GM12878 (cell line): ENCODE measurements around the gene YARS1. TPM values are rescaled to one million over a fixed set of nuclear protein-coding genes. Genes with fewer than 3 reads are reported as not detected.

Experiments
- ASH2L ChIP-seq: fragments of 300-600, 200-600 bp; sonication (generic); IDR thresholded peaks from 2 replicates; pipeline ENCODE4 v1.6.1; 2017; ENCODE audit warnings: low read depth, mild to moderate bottlenecking, borderline replicate concordance
- BMI1 ChIP-seq: fragments of 450-650 bp; IDR thresholded peaks from 2 replicates; pipeline ENCODE4 v1.6.1; 2016; ENCODE audit warnings: mild to moderate bottlenecking, moderate library complexity, borderline replicate concordance
- CBFB ChIP-seq: IDR thresholded peaks from 2 replicates; pipeline ENCODE4 v1.6.1; 2016; ENCODE audit warnings: antibody characterized with exemption, low read depth
- CBX5 ChIP-seq: sonication (generic); IDR thresholded peaks from 2 replicates; pipeline ENCODE4 v1.6.1; 2016; ENCODE audit warnings: low read depth, moderate library complexity, mild to moderate bottlenecking, inconsistent platforms
- CREM ChIP-seq: IDR thresholded peaks from 2 replicates; pipeline ENCODE4 v1.6.1; 2014; ENCODE audit warnings: antibody characterized with exemption, low read depth
- DPF2 ChIP-seq: fragments of 450-650 bp; IDR thresholded peaks from 2 replicates; pipeline ENCODE4 v1.6.1; 2017; ENCODE audit warnings: mild to moderate bottlenecking
- E2F8 ChIP-seq: fragments of 450-650 bp; IDR thresholded peaks from 2 replicates; pipeline ENCODE4 v1.6.1; 2018; ENCODE audit warnings: mild to moderate bottlenecking, low read depth, moderate library complexity; ENCODE audit not compliant: partially characterized antibody
- GATAD2B ChIP-seq: fragments of 450-650 bp; conservative IDR thresholded peaks from 2 replicates; pipeline ENCODE4 v1.6.1; 2017; ENCODE audit warnings: low read depth, mild to moderate bottlenecking, moderate library complexity
- IKZF1 ChIP-seq: fragments of 450-650 bp; conservative IDR thresholded peaks from 2 replicates; pipeline ENCODE4 v1.6.1; 2017; ENCODE audit warnings: antibody characterized with exemption, mild to moderate bottlenecking
- IRF4 ChIP-seq: IDR thresholded peaks from 2 replicates; pipeline ENCODE4 v1.6.1; 2011; ENCODE audit warnings: low read depth, low read length
- JUNB ChIP-seq: IDR thresholded peaks from 2 replicates; pipeline ENCODE4 v1.6.1; 2016; ENCODE audit warnings: antibody characterized with exemption, mild to moderate bottlenecking
- NFIC ChIP-seq: IDR thresholded peaks from 2 replicates; pipeline ENCODE4 v1.6.1; 2012; ENCODE audit warnings: low read depth, mild to moderate bottlenecking, inconsistent platforms, low read length, moderate library complexity
- PAX5 ChIP-seq: IDR thresholded peaks from 2 replicates; pipeline ENCODE4 v1.6.1; 2011; ENCODE audit warnings: low read depth, low read length, borderline replicate concordance
- PKNOX1 ChIP-seq: fragments of 450-650 bp; IDR thresholded peaks from 2 replicates; pipeline ENCODE4 v1.6.1; 2016; ENCODE audit warnings: mild to moderate bottlenecking
- RAD21 ChIP-seq: IDR thresholded peaks from 2 replicates; pipeline ENCODE4 v1.6.1; 2011; ENCODE audit warnings: mild to moderate bottlenecking, low read depth, low read length, moderate library complexity; ENCODE audit not compliant: insufficient read depth
- SIN3A ChIP-seq: IDR thresholded peaks from 2 replicates; pipeline ENCODE4 v1.6.1; 2012; ENCODE audit warnings: low read depth, low read length, improper control_type of control experiment
- SKIL ChIP-seq: fragments of 450-650 bp; IDR thresholded peaks from 2 replicates; pipeline ENCODE4 v1.6.1; 2017; ENCODE audit warnings: mild to moderate bottlenecking, low read depth, inconsistent platforms; ENCODE audit not compliant: poor library complexity, severe bottlenecking
- TCF12 ChIP-seq: IDR thresholded peaks from 2 replicates; pipeline ENCODE4 v1.6.1; 2011; ENCODE audit warnings: low read depth, mild to moderate bottlenecking, low read length
- TCF3 ChIP-seq: IDR thresholded peaks from 2 replicates; pipeline ENCODE4 v1.6.1; 2012; ENCODE audit warnings: low read depth, mild to moderate bottlenecking, low read length, borderline replicate concordance; ENCODE audit not compliant: insufficient read depth
- TCF7 ChIP-seq: IDR thresholded peaks from 2 replicates; pipeline ENCODE4 v1.6.1; 2014; ENCODE audit warnings: antibody characterized with exemption, borderline replicate concordance
- WRNIP1 ChIP-seq: IDR thresholded peaks from 2 replicates; pipeline ENCODE4 v1.6.1; 2011; ENCODE audit warnings: low read depth, low read length, improper control_type of control experiment, borderline replicate concordance
- YY1 ChIP-seq: IDR thresholded peaks from 2 replicates; pipeline ENCODE4 v1.6.1; 2011; ENCODE audit warnings: low read depth, mild to moderate bottlenecking, low read length
- ZBTB33 ChIP-seq: fragments of 450-650 bp; IDR thresholded peaks from 2 replicates; pipeline ENCODE4 v1.6.1; 2017; ENCODE audit warnings: mild to moderate bottlenecking
- ZNF207 ChIP-seq: fragments of 450-650 bp; IDR thresholded peaks from 2 replicates; pipeline ENCODE4 v1.6.1; 2014; ENCODE audit warnings: antibody characterized with exemption, mild to moderate bottlenecking, borderline replicate concordance
- polyA plus RNA-seq, 11 experiments: library from polyadenylated mRNA; depleted of rRNA in 4 of 11; unstranded in 6 of 11; stranded (reverse) in 5 of 11; fragments of >200 nt; fragmentation: Nextera tagmentation in 4 of 11; fragmentation: Illumina TruSeq in 1 of 11; extraction: Ambion mirVana in 4 of 11; extraction: Trizol in 1 of 11; gene quantifications; 1 replicate in 1 of 11; 2 replicates in 10 of 11; pipeline versions ENCODE4 v1.2.1 to v1.2.3, GENCODE V29; 2011 to 2016; ENCODE audit warnings: inconsistent platforms in 2 of 11, missing spikeins in 2 of 11, low read depth in 1 of 11
- total RNA-seq, 4 experiments: library from RNA; depleted of rRNA in 3 of 4; stranded (reverse); fragments of >200 nt in 3 of 4; fragmentation: Illumina TruSeq in 1 of 4; extraction: Trizol in 1 of 4; gene quantifications; 2 replicates each; pipeline versions ENCODE4 v1.2.1 to v1.2.3, GENCODE V29; 2013 to 2021

YARS1 gene
- total and polyA plus RNA-seq, 10 of the 15 experiments (the other 5 are each of a cell fraction or from before 2014, with no cell fraction given): 39.9 to 202 (median 136) TPM

GRCh38 chr1:32818804-32819541, 1.8 kb upstream of the YARS1 start (continued):
- TF ChIP-seq PKNOX1 (peak; percentile 76), DPF2 (peak; percentile 96), WRNIP1 (no peak), IRF4 (peak; percentile 81), TCF7 (peak; percentile 57; the same call in 1 of the 2 replicates), E2F8 (peak; percentile 66), JUNB (peak; percentile 67), YY1 (no peak), CBX5 (peak; percentile 54), IKZF1 (peak; percentile 89), RAD21 (peak; percentile 8; the same call in 1 of the 2 replicates), SIN3A (no peak), SKIL (peak; percentile 99), ZBTB33 (no peak), ZNF207 (no peak), CBFB (peak; percentile 87), TCF12 (peak; percentile 77), ASH2L (peak; percentile 50; the same call in 1 of the 2 replicates), CREM (peak; percentile 91), GATAD2B (peak; percentile 72), NFIC (peak; percentile 92), PAX5 (peak; percentile 79; the same call in 1 of the 2 replicates), TCF3 (peak; percentile 78; the same call in 1 of the 2 replicates), BMI1 (peak; percentile 90)
